Measurements from ENCODE around the gene KANK2.

KANK2 gene

DNA sequence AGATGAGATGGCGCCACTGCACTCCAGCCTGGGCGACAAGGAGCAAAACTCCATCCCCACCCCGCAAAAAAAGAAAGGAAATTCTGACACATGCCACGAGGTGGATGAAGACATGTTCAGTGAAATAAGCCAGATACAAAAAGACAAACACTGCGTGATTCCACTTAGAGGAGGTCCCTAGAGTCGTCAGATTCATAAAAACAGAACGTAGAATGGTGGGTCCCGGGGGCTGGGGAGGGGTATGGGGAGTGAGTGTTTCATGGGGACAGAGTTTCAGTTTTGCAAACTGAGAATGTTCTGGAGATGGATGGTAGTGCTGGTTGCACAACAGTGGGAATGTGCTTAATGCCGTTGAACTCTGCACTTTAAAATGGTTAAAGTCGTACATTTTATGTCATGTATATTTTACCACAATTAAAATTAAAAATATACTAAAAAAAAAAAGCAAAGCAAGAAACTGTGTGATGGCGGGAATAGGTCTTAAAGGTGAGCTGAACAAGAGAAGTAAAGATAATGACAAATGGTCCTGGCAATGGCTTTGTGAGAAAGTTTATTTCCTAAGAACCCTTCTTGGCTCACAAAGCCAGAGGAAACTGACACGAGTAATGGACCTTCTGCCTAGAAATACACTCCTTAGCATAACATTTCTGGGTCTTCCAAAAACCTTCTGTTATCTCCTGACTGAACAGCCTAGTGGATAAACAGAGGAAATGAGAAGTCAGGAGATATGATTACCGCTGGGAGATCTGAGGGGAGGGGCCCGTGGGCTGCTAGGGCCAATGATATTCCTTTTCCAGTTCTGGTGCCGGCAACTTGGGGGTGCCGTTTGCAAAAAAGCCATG is 37.5 kb downstream of the KANK2 start:
- H3K27ac ChIP-seq (ENCODE audit: low read depth, low read length): peak overlapping the region; percentile 83
- peaks cover 8% of the 10 kb centered on the region for H3K79me2 ChIP-seq (ENCODE audit: control insufficient read depth, insufficient read depth, low read length, unreplicated experiment)
- H3K36me3 ChIP-seq (ENCODE audit: insufficient read depth, low read length): peaks cover 6% of the 10 kb centered on the region; the same call in 1 of the 2 replicates
- H2AFZ ChIP-seq (ENCODE audit: low read length, unreplicated experiment): peak overlapping the region; percentile 25
- H3K4me3 ChIP-seq (ENCODE audit: low read depth, low read length): peak overlapping the region; percentile 47
- no peaks in the 10 kb centered on the region for H3K27me3 ChIP-seq (ENCODE audit: insufficient read depth, low read length)
- peaks cover 12% of the 10 kb centered on the region for H3K4me1 ChIP-seq (ENCODE audit: control insufficient read depth, insufficient read depth, low read length, unreplicated experiment)

GRCh38 chr19:11155373-11156120 is 41.8 kb downstream of the KANK2 start, which contains the start of gene SPC24:
SPC24 (minus strand) TSS chr19:11155782; CDS start chr19:11155776, 6 bp downstream.
- H3K79me2 ChIP-seq (ENCODE audit: control insufficient read depth, insufficient read depth, low read length, unreplicated experiment): peaks cover 38% of the 10 kb centered on the region
- peak within 1 kb of the TSS; percentile 86 for H3K4me3 ChIP-seq (ENCODE audit: low read depth, low read length)
- peak within 1 kb of the TSS; percentile 39; the same call in 1 of the 2 replicates for H3K27ac ChIP-seq (ENCODE audit: low read depth, low read length)
- peak within 1 kb of the TSS; percentile 60 for H2AFZ ChIP-seq (ENCODE audit: low read length, unreplicated experiment)
- H3K36me3 ChIP-seq (ENCODE audit: insufficient read depth, low read length): no peaks in the 10 kb centered on the region
- peaks cover 25% of the 10 kb centered on the region for H3K4me1 ChIP-seq (ENCODE audit: control insufficient read depth, insufficient read depth, low read length, unreplicated experiment)
- no peaks in the 10 kb centered on the region for H3K27me3 ChIP-seq (ENCODE audit: insufficient read depth, low read length)

GRCh38 chr19:11154683-11155047 is 42.7 kb downstream of the KANK2 start:
- peaks cover 21% of the 10 kb centered on the region for H3K4me1 ChIP-seq (ENCODE audit: control insufficient read depth, insufficient read depth, low read length, unreplicated experiment)
- peak overlapping the region; percentile 86 for H3K4me3 ChIP-seq (ENCODE audit: low read depth, low read length)
- no peak overlapping the region for H2AFZ ChIP-seq (ENCODE audit: low read length, unreplicated experiment)
- H3K36me3 ChIP-seq (ENCODE audit: insufficient read depth, low read length): no peaks in the 10 kb centered on the region
- no peaks in the 10 kb centered on the region for H3K27me3 ChIP-seq (ENCODE audit: insufficient read depth, low read length)
- peaks cover 42% of the 10 kb centered on the region for H3K79me2 ChIP-seq (ENCODE audit: control insufficient read depth, insufficient read depth, low read length, unreplicated experiment)
- H3K27ac ChIP-seq (ENCODE audit: low read depth, low read length): peak overlapping the region; percentile 39; the same call in 1 of the 2 replicates

DNA sequence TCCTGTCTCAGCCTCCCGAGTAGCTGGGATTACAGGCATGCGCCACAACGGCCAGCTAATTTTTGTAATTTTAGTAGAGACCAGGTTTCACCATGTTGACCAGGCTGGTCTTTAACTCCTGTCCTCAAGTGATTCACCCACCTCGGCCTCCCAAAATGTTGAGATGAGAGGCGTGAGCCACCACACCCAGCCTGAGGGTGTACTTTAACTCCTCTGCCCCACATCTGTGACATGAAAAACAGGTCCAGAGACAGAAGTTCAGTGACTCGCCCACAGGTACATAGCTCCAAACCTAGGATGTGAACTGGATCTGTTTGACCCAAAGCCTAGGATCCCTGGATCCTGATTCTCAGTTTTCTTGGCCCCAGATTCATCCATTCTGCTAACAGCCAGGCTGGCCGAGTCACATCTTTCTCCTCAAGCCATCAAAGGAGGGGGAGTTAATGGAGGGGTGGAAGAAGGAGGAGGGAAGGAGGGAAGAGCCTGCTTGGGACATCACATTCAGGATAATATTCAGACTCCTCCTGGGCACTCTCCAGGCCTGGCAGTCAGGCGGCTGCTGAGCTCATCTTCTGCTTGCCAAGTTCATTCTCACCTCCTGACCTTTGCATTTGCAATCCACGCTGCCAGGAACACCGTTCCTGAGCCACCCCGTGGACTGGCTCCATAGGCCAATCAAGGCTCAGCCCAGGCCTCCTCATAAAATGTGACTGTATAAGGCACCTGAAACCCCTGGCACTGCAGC is 44.9 kb downstream of the KANK2 start:
- Histone ChIP-seq H3K4me1 (ENCODE audit: control insufficient read depth, insufficient read depth, low read length, unreplicated experiment) (peaks cover 21% of the 10 kb centered on the region), H3K27me3 (ENCODE audit: insufficient read depth, low read length) (no peaks in the 10 kb centered on the region), H3K4me3 (ENCODE audit: low read depth, low read length) (no peak overlapping the region), H3K79me2 (ENCODE audit: control insufficient read depth, insufficient read depth, low read length, unreplicated experiment) (peaks cover 42% of the 10 kb centered on the region), H3K36me3 (ENCODE audit: insufficient read depth, low read length) (no peaks in the 10 kb centered on the region), H3K27ac (ENCODE audit: low read depth, low read length) (peak overlapping the region; percentile 72), H2AFZ (ENCODE audit: low read length, unreplicated experiment) (peak overlapping the region; percentile 60)

DNA sequence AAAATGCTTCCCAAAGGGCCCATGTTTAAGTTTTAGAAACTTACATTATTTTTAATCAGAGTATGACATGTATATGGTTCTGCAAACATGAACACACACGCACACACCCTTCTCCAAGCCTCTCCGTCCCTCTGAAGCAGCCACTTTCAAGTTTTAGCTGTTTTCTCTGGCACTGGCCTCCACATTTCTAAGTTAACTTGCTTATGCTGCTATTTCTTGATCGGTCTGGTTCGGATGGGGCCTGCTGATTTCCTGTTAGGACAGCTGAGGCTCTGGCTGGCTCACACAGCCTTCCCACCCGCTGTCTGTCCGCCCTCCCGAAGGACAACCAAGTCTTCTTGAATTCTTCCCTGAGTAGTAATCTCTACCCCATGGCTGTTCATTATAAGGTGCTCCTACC is 46.2 kb downstream of the KANK2 start:
- H3K4me1 ChIP-seq (ENCODE audit: control insufficient read depth, insufficient read depth, low read length, unreplicated experiment): peaks cover 20% of the 10 kb centered on the region
- no peak overlapping the region for H3K4me3 ChIP-seq (ENCODE audit: low read depth, low read length)
- H3K79me2 ChIP-seq (ENCODE audit: control insufficient read depth, insufficient read depth, low read length, unreplicated experiment): peaks cover 42% of the 10 kb centered on the region
- no peaks in the 10 kb centered on the region for H3K36me3 ChIP-seq (ENCODE audit: insufficient read depth, low read length)
- no peaks in the 10 kb centered on the region for H3K27me3 ChIP-seq (ENCODE audit: insufficient read depth, low read length)
- H3K27ac ChIP-seq (ENCODE audit: low read depth, low read length): peak overlapping the region; percentile 29; the same call in 1 of the 2 replicates
- no peak overlapping the region for H2AFZ ChIP-seq (ENCODE audit: low read length, unreplicated experiment)

DNA sequence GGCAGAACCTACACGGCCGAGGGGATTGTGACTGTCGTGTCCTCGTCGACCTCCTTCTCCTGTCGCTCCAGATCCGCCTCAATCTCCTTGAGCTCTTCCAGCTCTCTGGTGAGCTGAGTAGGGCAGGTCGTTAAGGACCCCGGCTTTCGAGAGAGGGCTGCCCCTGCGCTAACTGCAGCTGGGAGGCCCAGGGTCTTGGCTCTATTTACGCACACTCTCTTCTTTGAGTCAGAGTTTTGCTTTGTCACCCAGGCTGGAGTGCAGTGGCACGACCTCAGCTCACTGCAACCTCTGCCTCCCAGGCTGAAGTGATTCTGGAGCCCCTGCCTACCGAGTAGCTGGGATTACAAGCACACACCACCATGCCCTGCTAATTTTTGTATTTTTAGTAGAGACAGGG is 49.3 kb downstream of the KANK2 start:
- Histone ChIP-seq H3K4me3 (ENCODE audit: low read depth, low read length) (no peak overlapping the region), H2AFZ (ENCODE audit: low read length, unreplicated experiment) (no peak overlapping the region), H3K36me3 (ENCODE audit: insufficient read depth, low read length) (no peaks in the 10 kb centered on the region), H3K79me2 (ENCODE audit: control insufficient read depth, insufficient read depth, low read length, unreplicated experiment) (peaks cover 22% of the 10 kb centered on the region), H3K27me3 (ENCODE audit: insufficient read depth, low read length) (no peaks in the 10 kb centered on the region), H3K4me1 (ENCODE audit: control insufficient read depth, insufficient read depth, low read length, unreplicated experiment) (peaks cover 19% of the 10 kb centered on the region), H3K27ac (ENCODE audit: low read depth, low read length) (no peak overlapping the region)

DNA sequence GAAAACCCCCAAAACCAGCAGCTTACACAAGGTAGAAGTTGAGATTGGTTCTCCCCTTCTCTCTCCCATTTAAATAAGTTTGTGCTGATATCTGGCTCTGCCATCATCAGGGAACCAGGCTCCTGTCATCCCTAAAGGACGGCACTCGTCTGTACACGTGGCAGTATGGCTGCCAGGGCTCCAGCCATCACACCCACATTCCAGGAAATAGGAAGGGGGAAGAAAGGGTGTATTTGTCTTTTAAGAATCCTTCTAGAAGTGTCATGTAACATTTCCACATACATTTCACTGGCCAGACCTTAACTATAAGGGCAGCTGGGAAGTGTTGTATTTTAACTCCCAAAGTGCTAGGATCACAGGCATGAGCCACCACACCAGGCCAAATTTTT is 51.8 kb downstream of the KANK2 start:
- Histone ChIP-seq H3K4me1 (ENCODE audit: control insufficient read depth, insufficient read depth, low read length, unreplicated experiment) (peaks cover 22% of the 10 kb centered on the region), H3K36me3 (ENCODE audit: insufficient read depth, low read length) (no peaks in the 10 kb centered on the region), H3K79me2 (ENCODE audit: control insufficient read depth, insufficient read depth, low read length, unreplicated experiment) (peaks cover 4% of the 10 kb centered on the region), H3K27ac (ENCODE audit: low read depth, low read length) (0 out of 2 replicates have a peak overlapping the region, but pooled peaks have one; percentile 2), H3K27me3 (ENCODE audit: insufficient read depth, low read length) (no peaks in the 10 kb centered on the region), H3K4me3 (ENCODE audit: low read depth, low read length) (no peak overlapping the region), H2AFZ (ENCODE audit: low read length, unreplicated experiment) (no peak overlapping the region)

GRCh38 chr19:11142528-11143171 is 54.7 kb downstream of the KANK2 start:
- no peaks in the 10 kb centered on the region for H3K36me3 ChIP-seq (ENCODE audit: insufficient read depth, low read length)
- no peaks in the 10 kb centered on the region for H3K27me3 ChIP-seq (ENCODE audit: insufficient read depth, low read length)
- peak overlapping the region; percentile 66 for H3K4me3 ChIP-seq (ENCODE audit: low read depth, low read length)
- H3K79me2 ChIP-seq (ENCODE audit: control insufficient read depth, insufficient read depth, low read length, unreplicated experiment): no peaks in the 10 kb centered on the region
- H2AFZ ChIP-seq (ENCODE audit: low read length, unreplicated experiment): peak overlapping the region; percentile 18
- H3K4me1 ChIP-seq (ENCODE audit: control insufficient read depth, insufficient read depth, low read length, unreplicated experiment): peaks cover 34% of the 10 kb centered on the region
- peak overlapping the region; percentile 99 for H3K27ac ChIP-seq (ENCODE audit: low read depth, low read length)

DNA sequence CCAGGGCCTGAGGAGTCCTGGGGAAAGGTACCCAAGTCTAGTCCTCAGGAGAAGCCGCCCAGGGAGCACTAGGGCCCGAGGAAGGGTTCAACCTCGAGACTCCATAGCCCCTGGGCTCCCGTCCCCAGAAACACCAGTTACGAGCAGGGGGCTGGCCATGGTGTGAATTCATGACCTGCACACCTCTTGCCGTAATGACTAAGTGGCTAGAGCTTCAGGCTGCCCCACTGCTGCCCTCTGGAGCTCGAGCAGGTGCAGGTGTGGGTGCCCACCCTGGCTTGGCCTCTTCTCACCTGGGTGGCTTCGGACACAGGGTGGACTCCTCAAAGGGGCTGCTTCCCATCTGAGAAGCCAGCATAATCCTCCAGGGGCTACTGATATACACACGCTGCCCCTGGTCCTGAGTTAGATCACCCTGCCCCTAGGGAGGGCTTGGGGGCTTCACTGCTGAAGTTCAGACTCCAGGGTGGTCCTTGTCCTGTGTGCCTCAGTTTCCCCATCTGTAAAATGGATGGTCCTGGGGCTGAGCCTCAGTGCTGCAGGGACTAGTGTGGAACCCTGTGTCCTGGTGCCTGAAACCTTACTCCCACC is 55.3 kb downstream of the KANK2 start:
- H3K79me2 ChIP-seq (ENCODE audit: control insufficient read depth, insufficient read depth, low read length, unreplicated experiment): no peaks in the 10 kb centered on the region
- peak overlapping the region; percentile 99 for H3K27ac ChIP-seq (ENCODE audit: low read depth, low read length)
- H2AFZ ChIP-seq (ENCODE audit: low read length, unreplicated experiment): no peak overlapping the region
- peaks cover 34% of the 10 kb centered on the region for H3K4me1 ChIP-seq (ENCODE audit: control insufficient read depth, insufficient read depth, low read length, unreplicated experiment)
- H3K36me3 ChIP-seq (ENCODE audit: insufficient read depth, low read length): no peaks in the 10 kb centered on the region
- no peaks in the 10 kb centered on the region for H3K27me3 ChIP-seq (ENCODE audit: insufficient read depth, low read length)
- peak overlapping the region; percentile 25; the same call in 1 of the 2 replicates for H3K4me3 ChIP-seq (ENCODE audit: low read depth, low read length)

Data from ACC112 (cell line).